Activated naive CD4-positive, alpha-beta T cell treated with anti-CD3 and anti-CD28 coated beads, Interleukin-2, amount 50 U/mL, for 24 hours (primary cell): Measurements from ENCODE around the gene PLA2G1B.

Experiments used
- H3K27ac Mint-ChIP-seq: one replicate; pipeline ENCODE4 v1.8.0; 2021; ENCODE audit warnings: mild to moderate bottlenecking, mixed read lengths
- H3K27me3 Mint-ChIP-seq: one replicate; pipeline ENCODE4 v1.8.0; 2021; ENCODE audit warnings: mixed read lengths
- H3K36me3 Mint-ChIP-seq: one replicate; pipeline ENCODE4 v1.8.0; 2021; ENCODE audit warnings: mixed read lengths
- H3K4me1 Mint-ChIP-seq: one replicate; pipeline ENCODE4 v1.8.0; 2021; ENCODE audit warnings: mixed read lengths
- H3K4me3 Mint-ChIP-seq: one replicate; pipeline ENCODE4 v1.8.0; 2021; ENCODE audit warnings: mild to moderate bottlenecking, mixed read lengths
- H3K9me3 Mint-ChIP-seq: one replicate; pipeline ENCODE4 v1.8.0; 2021; ENCODE audit warnings: mixed read lengths

The PLA2G1B gene

DNA sequence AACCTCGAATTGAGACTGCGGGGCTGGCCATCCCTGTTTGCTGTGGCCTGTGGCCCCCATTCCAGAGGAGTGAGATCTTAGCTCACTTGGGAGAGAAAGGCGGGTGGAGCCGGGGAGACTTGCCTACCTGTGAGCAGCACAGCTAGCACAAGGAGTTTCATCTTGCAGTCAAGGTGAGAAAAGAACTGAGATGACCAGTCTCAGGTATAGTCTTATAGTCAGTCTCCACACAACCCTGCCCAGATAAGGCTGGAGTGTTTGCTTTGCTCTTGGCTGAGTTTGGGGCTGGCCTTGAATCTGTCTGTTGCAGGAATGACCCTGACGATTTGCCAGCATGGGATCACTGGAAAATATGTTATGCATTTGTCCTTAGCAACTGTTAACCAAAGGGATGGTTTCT, at the start of gene PLA2G1B:
Gene PLA2G1B, minus strand, starts transcription at position 187 of the 400 bp plus-strand sequence. Its CDS starts 26 bp downstream, at position 161.
- H3K4me1 Mint-ChIP-seq: peaks cover 11% of the 10 kb centered on the region
- no peaks in the 10 kb centered on the region for H3K36me3 Mint-ChIP-seq
- H3K27me3 Mint-ChIP-seq: no peaks in the 10 kb centered on the region
- H3K4me3 Mint-ChIP-seq: no peak within 1 kb of the TSS
- H3K9me3 Mint-ChIP-seq: no peaks in the 10 kb centered on the region
- H3K27ac Mint-ChIP-seq: no peak within 1 kb of the TSS

DNA sequence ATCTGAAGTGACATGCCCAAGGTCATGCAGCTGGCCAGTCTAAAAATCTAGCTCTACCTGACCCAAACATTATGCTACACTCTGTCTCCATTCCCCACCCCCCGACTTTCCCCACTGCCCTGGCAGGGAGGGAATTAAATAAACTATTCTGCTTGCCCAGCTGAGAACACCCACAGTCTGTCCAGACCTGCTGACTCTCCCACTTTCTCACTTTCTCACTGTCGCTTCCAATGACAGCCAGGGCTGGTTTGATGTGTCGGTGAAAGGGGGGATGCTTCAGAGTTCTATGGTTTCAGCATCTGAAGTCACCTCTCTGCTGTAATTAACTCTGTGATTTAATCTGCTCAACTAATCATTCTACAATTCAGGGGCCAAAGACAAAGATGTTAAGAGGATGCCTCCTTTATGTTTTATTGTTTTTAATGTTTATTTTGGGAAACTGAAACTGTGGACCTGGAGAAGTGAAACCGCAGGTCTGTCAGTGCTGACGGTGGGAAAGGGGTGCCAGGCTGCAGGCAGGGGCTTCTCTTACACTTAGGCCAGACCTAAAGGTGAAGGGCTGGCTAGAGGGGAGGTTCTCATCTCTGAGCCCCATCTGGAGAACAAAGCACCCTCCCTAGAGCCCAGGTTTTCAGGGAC, 49.5 kb upstream of the PLA2G1B start:
- H3K27ac Mint-ChIP-seq: no peak overlapping the region
- no peaks in the 10 kb centered on the region for H3K9me3 Mint-ChIP-seq
- peaks cover 30% of the 10 kb centered on the region for H3K27me3 Mint-ChIP-seq

DNA sequence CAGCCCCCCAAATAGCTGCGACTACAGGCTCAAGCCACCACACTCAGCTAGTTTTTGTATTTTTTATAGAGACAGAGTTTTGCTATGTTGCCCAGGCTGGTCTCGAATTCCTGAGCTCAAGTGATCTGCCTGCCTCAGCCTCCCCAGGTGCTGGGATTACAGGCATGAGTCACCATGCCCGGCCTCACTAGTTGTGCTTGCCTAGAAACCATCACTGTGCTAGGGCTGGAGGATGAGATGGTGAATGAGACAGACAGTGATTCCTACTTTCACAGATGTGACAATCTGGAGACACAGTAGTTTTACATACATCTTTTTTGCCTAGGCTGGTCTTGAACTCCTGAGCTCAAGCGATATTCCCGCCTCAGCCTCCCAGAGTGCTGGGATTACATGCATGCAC, 48.8 kb upstream of the PLA2G1B start:
- peaks cover 36% of the 10 kb centered on the region for H3K27me3 Mint-ChIP-seq
- H3K4me1 Mint-ChIP-seq: no peaks in the 10 kb centered on the region
- no peaks in the 10 kb centered on the region for H3K36me3 Mint-ChIP-seq
- H3K27ac Mint-ChIP-seq: no peak overlapping the region
- H3K4me3 Mint-ChIP-seq: no peak overlapping the region
- H3K9me3 Mint-ChIP-seq: no peaks in the 10 kb centered on the region

More for the DNA sequence above, 49.5 kb upstream of the PLA2G1B start:
- no peaks in the 10 kb centered on the region for H3K36me3 Mint-ChIP-seq
- H3K4me1 Mint-ChIP-seq: no peaks in the 10 kb centered on the region
- H3K4me3 Mint-ChIP-seq: no peak overlapping the region

DNA sequence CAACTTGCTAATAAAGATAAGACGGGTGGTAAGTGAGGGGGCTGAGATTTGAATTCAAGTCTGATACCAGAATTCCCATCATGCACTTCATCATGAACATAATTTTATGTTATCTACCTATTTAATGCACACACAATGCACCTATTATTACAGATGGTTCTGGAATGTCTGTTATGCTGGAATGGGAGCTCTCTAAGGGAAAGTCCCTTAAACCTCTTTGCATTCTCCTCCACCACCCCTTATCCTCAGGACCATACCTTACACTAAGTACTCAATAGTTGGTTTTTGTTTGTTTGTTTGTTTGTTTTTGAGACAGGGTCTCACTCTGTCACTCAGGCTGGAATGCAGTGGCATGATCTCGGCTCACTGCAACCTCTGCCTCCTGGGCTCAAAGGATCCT, 48.4 kb upstream of the PLA2G1B start:
- peaks cover 40% of the 10 kb centered on the region for H3K27me3 Mint-ChIP-seq
- H3K4me3 Mint-ChIP-seq: no peak overlapping the region
- H3K4me1 Mint-ChIP-seq: no peaks in the 10 kb centered on the region
- H3K9me3 Mint-ChIP-seq: no peaks in the 10 kb centered on the region
- H3K36me3 Mint-ChIP-seq: no peaks in the 10 kb centered on the region
- no peak overlapping the region for H3K27ac Mint-ChIP-seq

DNA sequence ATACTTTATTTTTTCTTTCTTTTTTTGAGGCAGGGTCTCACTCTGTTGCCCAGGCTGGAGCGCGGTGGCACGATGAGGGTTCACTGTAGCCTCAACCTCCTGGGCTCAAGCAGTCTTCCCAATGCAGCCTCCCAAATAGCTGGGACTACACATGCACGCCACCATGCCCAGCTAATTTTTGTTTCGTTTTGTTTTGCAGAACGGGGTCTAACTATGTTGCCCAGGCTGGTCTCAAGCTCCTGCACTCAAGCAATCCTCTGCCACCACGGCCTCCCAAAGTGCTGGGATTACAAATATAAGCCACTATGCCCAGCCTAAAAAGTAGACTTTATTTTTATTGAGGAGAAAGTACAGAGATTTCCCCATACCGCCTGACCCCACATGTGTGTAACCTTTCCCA, 46.1 kb upstream of the PLA2G1B start:
- H3K4me1 Mint-ChIP-seq: peaks cover 14% of the 10 kb centered on the region
- peaks cover 53% of the 10 kb centered on the region for H3K27me3 Mint-ChIP-seq
- no peaks in the 10 kb centered on the region for H3K9me3 Mint-ChIP-seq
- no peak overlapping the region for H3K27ac Mint-ChIP-seq
- no peaks in the 10 kb centered on the region for H3K36me3 Mint-ChIP-seq
- H3K4me3 Mint-ChIP-seq: no peak overlapping the region

DNA sequence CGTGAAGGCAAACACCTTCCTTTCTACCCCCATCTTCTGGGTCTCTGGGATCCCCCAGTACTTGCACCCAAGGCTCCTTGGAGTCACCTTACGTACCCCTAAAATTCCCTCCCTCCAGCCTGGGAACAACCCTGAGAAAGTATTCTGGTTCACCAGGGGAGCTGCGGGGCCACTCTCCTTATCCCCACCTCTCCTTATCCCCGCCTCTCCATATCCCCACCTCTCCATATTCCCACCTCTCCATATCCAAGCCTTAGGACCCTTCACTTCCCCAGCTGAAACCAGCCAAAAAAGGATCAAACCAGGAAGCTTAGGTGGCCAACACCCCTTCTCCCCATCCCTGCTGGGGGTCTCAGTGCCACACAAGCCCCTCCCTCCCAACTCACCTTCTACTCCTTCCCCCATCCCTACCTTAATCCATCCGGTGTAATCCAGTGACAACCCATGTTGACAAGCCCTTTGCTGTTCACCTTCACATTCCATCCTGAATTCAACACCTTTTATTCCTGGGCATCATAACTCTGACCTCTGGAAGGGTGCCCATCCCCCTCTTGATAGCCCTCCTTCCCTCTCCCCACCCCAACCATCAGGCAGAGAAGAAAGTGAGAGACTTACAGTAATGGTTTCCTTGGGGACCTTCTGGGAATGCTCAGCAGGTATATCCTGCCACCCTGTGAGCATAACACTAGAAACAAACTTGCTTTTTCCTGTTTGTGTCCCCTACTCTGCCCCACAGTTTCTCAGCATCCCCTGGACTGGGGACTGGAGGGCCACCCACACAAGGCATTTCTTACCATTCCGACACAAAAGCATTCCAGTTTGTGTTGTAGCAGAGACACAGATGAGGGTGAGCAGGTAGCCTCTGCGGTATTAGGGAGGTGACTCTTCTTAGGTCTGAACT, 43.0 kb upstream of the PLA2G1B start:
- H3K27me3 Mint-ChIP-seq: peaks cover 64% of the 10 kb centered on the region
- H3K4me1 Mint-ChIP-seq: peaks cover 25% of the 10 kb centered on the region
- H3K27ac Mint-ChIP-seq: no peak overlapping the region
- H3K4me3 Mint-ChIP-seq: peak overlapping the region; percentile 79
- no peaks in the 10 kb centered on the region for H3K9me3 Mint-ChIP-seq
- H3K36me3 Mint-ChIP-seq: no peaks in the 10 kb centered on the region

DNA sequence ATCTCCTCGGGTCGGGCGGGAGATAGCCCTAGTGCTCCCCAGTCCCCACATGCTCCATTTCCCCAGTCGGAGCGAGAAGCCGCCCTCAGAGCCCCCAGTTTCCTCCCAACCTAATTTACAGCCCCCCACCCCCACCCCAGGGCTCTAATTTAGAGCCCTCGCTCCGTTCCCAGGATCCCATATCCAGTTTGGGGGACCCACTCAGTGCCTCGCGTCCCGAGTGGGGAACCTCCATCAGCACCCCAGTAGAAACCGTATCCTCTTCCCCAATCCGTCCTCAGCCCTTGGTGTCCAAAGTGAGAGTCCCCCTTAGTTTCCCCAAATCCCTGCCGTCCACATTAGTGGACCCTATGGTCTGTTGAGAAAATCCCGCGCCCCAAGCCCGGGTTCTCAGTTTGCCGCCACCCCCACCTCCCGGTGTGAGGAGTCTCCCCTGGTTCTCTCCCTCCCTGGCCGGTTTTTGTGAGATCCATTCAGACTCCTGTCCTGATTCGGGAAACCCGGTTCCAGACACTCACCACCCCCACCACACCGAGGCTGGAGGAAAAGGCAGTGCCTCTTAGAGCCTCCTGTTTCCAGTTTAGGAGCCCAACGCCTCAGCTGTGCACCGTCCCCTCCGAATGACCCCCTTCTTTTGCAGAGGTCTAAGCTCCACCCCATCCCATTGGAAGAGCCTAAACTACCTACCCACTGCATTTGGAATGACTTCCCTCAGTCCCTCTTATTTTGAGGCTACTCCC, 42.2 kb upstream of the PLA2G1B start:
- peak overlapping the region; percentile 79 for H3K4me3 Mint-ChIP-seq
- peak overlapping the region; percentile 41 for H3K27ac Mint-ChIP-seq
- H3K9me3 Mint-ChIP-seq: no peaks in the 10 kb centered on the region

DNA sequence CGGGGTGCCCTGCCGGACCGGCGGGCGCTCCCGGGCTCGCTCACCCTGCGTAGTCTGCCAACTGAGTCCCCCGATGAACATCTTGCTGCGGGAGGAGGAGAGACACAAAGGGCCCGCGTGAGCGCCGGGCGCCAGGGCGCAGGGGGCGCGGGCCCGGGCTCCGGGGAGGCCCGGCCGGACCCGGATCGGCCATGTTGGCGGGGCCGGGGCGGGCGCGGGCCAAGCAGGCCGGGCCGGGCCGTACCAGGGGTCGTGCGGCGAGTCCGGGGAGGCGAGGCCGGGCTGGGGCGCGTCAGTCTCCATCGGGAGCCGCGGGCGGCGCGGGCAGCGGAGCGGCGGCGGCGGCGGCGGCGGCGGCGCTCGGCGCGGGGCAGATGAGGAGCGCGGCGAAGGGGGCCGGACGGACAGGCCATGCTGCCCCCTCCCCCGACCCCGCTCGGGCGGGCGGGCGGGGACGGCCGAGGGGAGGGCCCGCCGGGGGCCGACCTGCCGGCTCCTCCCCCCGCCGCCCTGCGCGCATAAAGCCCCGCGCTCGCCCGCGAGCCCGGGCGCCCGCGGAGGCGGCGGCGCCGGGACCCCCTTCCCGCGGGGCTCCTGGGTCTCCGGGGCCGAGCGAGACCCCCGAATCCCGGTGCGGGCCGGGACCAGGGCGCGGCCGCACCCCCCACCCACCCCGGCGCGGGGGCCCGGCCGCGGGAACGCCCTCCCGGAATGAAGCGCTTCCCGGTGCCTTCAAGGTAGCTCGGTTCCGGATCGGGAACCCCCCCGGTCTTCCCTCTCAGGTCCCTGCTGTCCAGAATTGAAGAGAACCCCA, 41.4 kb upstream of the PLA2G1B start, which contains the start of gene MSI1:
Gene MSI1, minus strand, starts transcription at position 376 of the 814 bp plus-strand sequence. Its CDS starts 73 bp downstream, at position 303.
- peak within 1 kb of the TSS; percentile 79 for H3K4me3 Mint-ChIP-seq
- H3K4me1 Mint-ChIP-seq: peaks cover 25% of the 10 kb centered on the region
- no peaks in the 10 kb centered on the region for H3K9me3 Mint-ChIP-seq
- no peaks in the 10 kb centered on the region for H3K36me3 Mint-ChIP-seq
- H3K27me3 Mint-ChIP-seq: peaks cover 59% of the 10 kb centered on the region
- peak within 1 kb of the TSS; percentile 41 for H3K27ac Mint-ChIP-seq

More for the DNA sequence above, 42.2 kb upstream of the PLA2G1B start:
- H3K4me1 Mint-ChIP-seq: peaks cover 25% of the 10 kb centered on the region
- no peaks in the 10 kb centered on the region for H3K36me3 Mint-ChIP-seq
- peaks cover 62% of the 10 kb centered on the region for H3K27me3 Mint-ChIP-seq

DNA sequence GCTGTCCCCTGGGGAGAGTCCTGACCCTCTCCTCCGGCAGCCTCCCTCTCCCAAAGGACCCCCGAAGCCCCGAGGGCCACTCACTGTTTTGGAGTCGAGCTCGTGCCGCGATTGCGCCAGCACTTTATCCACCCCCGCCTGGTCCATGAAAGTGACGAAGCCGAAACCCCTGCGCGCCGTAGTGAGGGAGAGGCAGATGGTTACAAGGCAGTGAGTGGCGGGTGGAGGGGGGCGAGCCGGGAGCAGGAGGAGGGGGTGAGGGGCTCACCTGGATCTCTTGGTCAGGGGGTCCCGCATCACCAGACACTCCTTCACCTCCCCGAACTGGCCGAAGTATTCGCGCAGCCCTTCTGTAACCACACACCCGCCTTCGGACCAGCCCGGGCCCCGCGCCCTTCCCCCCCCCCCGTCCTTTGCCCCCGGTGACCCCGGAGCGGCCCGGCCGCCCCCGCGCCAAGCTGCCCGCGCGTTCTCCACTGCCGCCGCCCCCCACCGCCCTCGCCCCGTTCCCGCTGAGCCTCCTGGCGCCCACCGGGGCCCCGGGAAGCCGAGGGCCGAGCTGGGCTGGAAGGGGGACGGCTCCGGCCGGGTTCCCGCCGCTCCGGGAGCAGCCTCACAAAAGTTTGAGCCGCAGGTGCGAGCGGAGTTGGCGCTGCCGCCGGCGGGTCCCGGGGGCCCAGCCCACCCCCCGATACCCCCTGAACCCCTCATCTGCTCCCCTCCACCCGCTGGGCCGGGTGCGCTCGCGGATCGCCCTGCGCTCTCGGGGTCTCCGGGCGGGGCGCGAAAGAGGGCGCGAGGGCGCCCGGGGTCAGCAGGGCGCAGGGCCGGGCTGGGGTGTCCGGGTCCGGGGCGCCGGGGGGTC, 40.6 kb upstream of the PLA2G1B start:
- Mint-ChIP-seq H3K27ac (no peak overlapping the region), H3K27me3 (peaks cover 64% of the 10 kb centered on the region), H3K36me3 (no peaks in the 10 kb centered on the region), H3K9me3 (no peaks in the 10 kb centered on the region), H3K4me1 (peaks cover 25% of the 10 kb centered on the region), H3K4me3 (peak overlapping the region; percentile 72)

DNA sequence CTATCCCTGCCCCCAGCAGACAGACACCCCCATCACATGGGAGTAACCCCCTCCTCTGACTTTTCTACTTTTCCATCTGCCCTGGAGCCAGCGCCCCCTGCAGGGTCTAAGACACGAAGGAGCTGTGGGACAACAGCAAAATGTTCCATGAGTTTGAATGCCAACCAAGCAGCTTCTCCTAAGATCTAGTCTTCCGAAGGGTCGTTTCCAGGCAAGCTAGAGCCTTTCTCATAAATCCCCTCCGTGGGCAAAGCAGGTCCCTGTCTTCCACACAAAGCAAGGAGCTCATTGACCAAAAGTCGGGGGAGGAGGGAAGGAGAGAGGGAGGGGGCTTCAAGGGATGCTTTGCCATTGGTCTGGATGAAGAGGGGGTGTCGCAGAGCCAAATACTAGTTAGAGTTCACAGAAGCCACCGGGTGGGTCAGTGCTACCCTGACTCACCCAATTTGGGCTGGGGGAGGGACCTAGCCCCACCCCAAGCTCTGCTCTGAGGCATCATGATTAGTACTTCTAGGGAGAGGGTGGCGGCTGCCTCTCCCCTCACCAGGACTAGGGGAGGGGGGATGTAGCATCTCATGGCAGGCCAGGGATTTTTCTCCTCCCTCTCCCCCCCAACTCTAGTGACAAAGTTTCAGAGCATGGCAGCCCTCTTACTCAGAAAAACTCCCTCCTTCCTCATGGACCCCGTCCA, 39.8 kb upstream of the PLA2G1B start:
- Mint-ChIP-seq H3K36me3 (no peaks in the 10 kb centered on the region), H3K9me3 (no peaks in the 10 kb centered on the region), H3K27me3 (peaks cover 63% of the 10 kb centered on the region), H3K27ac (no peak overlapping the region), H3K4me1 (peaks cover 26% of the 10 kb centered on the region), H3K4me3 (peak overlapping the region; percentile 72)

DNA sequence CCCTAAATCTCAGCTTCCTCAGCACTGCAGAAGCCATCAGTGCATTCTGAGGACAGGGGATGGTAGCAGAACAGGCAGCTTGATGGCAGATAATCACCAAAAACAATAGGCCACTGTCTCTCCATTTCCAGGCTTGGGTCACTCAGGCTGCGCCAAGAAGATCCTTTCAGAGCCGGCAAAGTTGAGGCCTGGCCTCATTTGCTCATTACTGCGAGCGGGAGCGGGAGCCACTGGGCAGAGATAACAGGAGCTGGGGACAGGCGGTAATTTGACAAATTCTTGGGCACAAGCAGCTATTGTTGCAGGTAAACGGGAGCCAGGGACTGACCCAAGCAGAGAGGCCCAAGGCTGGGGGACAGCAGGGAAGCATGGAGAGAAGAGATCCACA, 39.3 kb upstream of the PLA2G1B start:
- H3K4me3 Mint-ChIP-seq: peak overlapping the region; percentile 67
- peaks cover 29% of the 10 kb centered on the region for H3K4me1 Mint-ChIP-seq
- H3K27me3 Mint-ChIP-seq: peaks cover 63% of the 10 kb centered on the region
- H3K27ac Mint-ChIP-seq: no peak overlapping the region
- no peaks in the 10 kb centered on the region for H3K9me3 Mint-ChIP-seq
- no peaks in the 10 kb centered on the region for H3K36me3 Mint-ChIP-seq

DNA sequence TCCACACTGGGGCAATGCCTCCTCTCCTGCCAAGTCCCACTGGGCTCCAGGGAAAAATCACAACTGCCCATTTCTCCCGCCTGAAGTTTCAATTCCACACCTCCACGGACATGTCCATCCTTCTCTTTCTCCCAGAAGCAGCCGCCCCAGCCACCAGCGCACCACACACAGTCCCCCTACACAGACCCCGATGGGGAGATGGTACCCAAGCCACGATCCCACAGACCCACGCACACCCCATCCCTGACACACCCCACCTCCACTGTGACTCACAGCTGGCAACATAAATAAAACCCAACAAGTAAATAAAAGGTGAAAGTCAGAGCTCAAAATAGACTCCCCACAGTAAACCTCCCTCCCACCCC, 38.7 kb upstream of the PLA2G1B start:
- Mint-ChIP-seq H3K4me1 (peaks cover 29% of the 10 kb centered on the region), H3K27me3 (peaks cover 58% of the 10 kb centered on the region), H3K4me3 (no peak overlapping the region), H3K9me3 (no peaks in the 10 kb centered on the region), H3K36me3 (no peaks in the 10 kb centered on the region), H3K27ac (no peak overlapping the region)

DNA sequence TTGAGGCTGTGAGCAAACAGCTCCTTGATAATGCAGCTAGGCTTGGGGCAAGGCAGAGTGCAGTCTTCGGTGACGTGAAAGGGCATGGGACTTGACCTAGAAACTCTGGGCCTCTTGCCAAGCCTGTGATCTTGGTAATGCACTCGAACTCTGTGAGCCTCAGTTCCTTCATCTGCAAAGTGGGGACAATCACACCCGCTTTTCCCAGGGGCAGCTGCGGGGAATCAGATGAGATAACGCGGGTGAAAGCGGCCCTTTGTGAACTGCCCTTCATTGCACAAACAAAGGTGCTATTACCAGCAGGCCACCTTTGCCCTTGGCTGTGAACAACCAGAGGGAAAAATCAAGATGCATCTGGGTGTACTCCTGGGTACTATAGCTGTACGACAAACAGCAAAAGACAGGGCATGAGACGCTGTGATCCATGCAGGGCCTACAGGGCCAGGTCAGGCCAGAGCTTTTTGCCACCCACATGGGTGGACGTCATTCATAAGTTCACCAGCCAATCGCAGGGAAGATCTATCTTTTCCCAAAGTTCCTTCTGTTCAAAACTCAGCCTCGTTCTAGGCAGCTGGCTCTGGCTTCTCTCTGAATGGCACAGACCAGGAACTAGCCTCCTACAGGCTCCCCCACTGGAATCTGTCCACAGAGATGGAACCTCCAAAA, 38.2 kb upstream of the PLA2G1B start:
- no peaks in the 10 kb centered on the region for H3K9me3 Mint-ChIP-seq
- peaks cover 58% of the 10 kb centered on the region for H3K27me3 Mint-ChIP-seq
- peaks cover 29% of the 10 kb centered on the region for H3K4me1 Mint-ChIP-seq
- H3K27ac Mint-ChIP-seq: no peak overlapping the region
- H3K4me3 Mint-ChIP-seq: no peak overlapping the region
- no peaks in the 10 kb centered on the region for H3K36me3 Mint-ChIP-seq
